Endothelial cell of hepatic sinusoid (primary cell): ENCODE data around the gene ZNF296.
"Not testable (repeated sequence)": the region's sequence is repeated elsewhere in the genome, so short reads cannot be mapped to it uniquely, and the experiment has no call there.

Source experiments
- in situ Hi-C: cut with HindIII; loops from 2 replicates; pipeline ENCODE4 v1.10.0; 2017; ENCODE audit warnings: low sequenced_read_pairs

Gene ZNF296

GRCh38 chr19:45076029-45076850 is at the start of gene ZNF296:
Gene ZNF296 (minus strand): TSS chr19:45076478. CDS start chr19:45076373, 105 bp downstream.
- in situ Hi-C loops: no loop called here

- in situ Hi-C loops: loop anchor here (10.0 to 25.0 kb wide), 2 partner anchors 88 to 109 kb away; partner anchors contain the start of gene CLASRP
Measured at GRCh38 chr19:45125360-45125759, 49.1 kb upstream of the ZNF296 start.

GRCh38 chr19:45124021-45124420 is 47.7 kb upstream of the ZNF296 start:
- in situ Hi-C loops: loop anchor here (10.0 kb wide), 1 partner anchor 111 kb away; no protein-coding TSS in a partner anchor

GRCh38 chr19:45123440-45123850 is 47.2 kb upstream of the ZNF296 start:
- in situ Hi-C loops: loop anchor here (10.0 kb wide), 1 partner anchor 111 kb away; no protein-coding TSS in a partner anchor

GRCh38 chr19:45122832-45123231 is 46.6 kb upstream of the ZNF296 start:
- in situ Hi-C loops: loop anchor here (10.0 kb wide), 1 partner anchor 112 kb away; no protein-coding TSS in a partner anchor

GRCh38 chr19:45121827-45122345 is 45.6 kb upstream of the ZNF296 start:
- in situ Hi-C loops: loop anchor here (10.0 kb wide), 1 partner anchor 113 kb away; no protein-coding TSS in a partner anchor

GRCh38 chr19:45119582-45119981 is 43.3 kb upstream of the ZNF296 start:
- in situ Hi-C loops: no loop called here

GRCh38 chr19:45118591-45119355 is 42.5 kb upstream of the ZNF296 start:
- in situ Hi-C loops: not testable (repeated sequence)

- in situ Hi-C loops: no loop called here
Measured at GRCh38 chr19:45118106-45118505, 41.8 kb upstream of the ZNF296 start.

- in situ Hi-C loops: no loop called here
Measured at GRCh38 chr19:45117671-45118070, 41.4 kb upstream of the ZNF296 start.

GRCh38 chr19:45117167-45117594 is 40.9 kb upstream of the ZNF296 start:
- in situ Hi-C loops: no loop called here

GRCh38 chr19:45115809-45116615 is 39.7 kb upstream of the ZNF296 start:
- in situ Hi-C loops: no loop called here

GRCh38 chr19:45114116-45114515 is 37.8 kb upstream of the ZNF296 start:
- in situ Hi-C loops: no loop called here

GRCh38 chr19:45113628-45114027 is 37.4 kb upstream of the ZNF296 start:
- in situ Hi-C loops: no loop called here

- in situ Hi-C loops: no loop called here
Measured at GRCh38 chr19:45112111-45112827, 36.0 kb upstream of the ZNF296 start.

GRCh38 chr19:45110851-45111266 is 34.6 kb upstream of the ZNF296 start:
- in situ Hi-C loops: no loop called here

GRCh38 chr19:45107621-45108150 is 31.4 kb upstream of the ZNF296 start:
- in situ Hi-C loops: no loop called here

- in situ Hi-C loops: not testable (repeated sequence)
Measured at GRCh38 chr19:45106363-45106762, 30.1 kb upstream of the ZNF296 start.

GRCh38 chr19:45104658-45105349 is 28.5 kb upstream of the ZNF296 start:
- in situ Hi-C loops: no loop called here
